ENCODE measurements around the gene ARL5A. TPM values are rescaled to one million over a fixed set of nuclear protein-coding genes. Genes with fewer than 3 reads are reported as not detected.

Gene ARL5A
- total and polyA plus RNA-seq, 2 experiments from 2014 or later: 12.5 to 22.7 TPM

GRCh38 chr2:151783133-151783520, 45.1 kb downstream of the ARL5A start:
- H3K36me3 ChIP-seq (ENCODE audit: low read depth): no peaks in the 10 kb centered on the region
- 79 to 86% methylated on average over 2 of the region's 2 CpGs for WGBS, 2 experiments (ENCODE audit: low coverage in 1 of 2, low lambda C conversion rate in 2 of 2, missing lambda C conversion rate in 2 of 2)
- H3K4me1 ChIP-seq (ENCODE audit: insufficient read depth): no peaks in the 10 kb centered on the region
- no peak overlapping the region for H3K4me3 ChIP-seq
- H2AFZ ChIP-seq: no peak overlapping the region
- in situ Hi-C loops (cut with MboI): no loop called here
- H3K9ac ChIP-seq: no peak overlapping the region
- H4K20me1 ChIP-seq (ENCODE audit: insufficient read depth): no peaks in the 10 kb centered on the region
- H3K79me2 ChIP-seq (ENCODE audit: insufficient read depth): no peaks in the 10 kb centered on the region
- H3K27me3 ChIP-seq (replicated peaks; ENCODE audit: insufficient read depth): no peaks in the 10 kb centered on the region
- no peaks in the 10 kb centered on the region for H3K9me3 ChIP-seq (ENCODE audit: low read depth)
- TF ChIP-seq EZH2 (IDR thresholded peaks at IDR 0.05; ENCODE audit: insufficient read depth, poor library complexity, severe bottlenecking) (no peak), EZH2phosphoT487 (IDR thresholded peaks at IDR 0.05; ENCODE audit: insufficient read depth, low read depth) (no peak)
- H3K4me2 ChIP-seq (ENCODE audit: unreplicated experiment): no peak overlapping the region
- H3F3A ChIP-seq (ENCODE audit: insufficient read depth): no peaks in the 10 kb centered on the region
- no peaks in the 10 kb centered on the region for H3K9me2 ChIP-seq (ENCODE audit: insufficient read depth)
- no peak overlapping the region for H3K27ac ChIP-seq
- DNase-seq: no peak

- H4K20me1 ChIP-seq (ENCODE audit: insufficient read depth): no peaks in the 10 kb centered on the region
- no peak for DNase-seq
- H2AFZ ChIP-seq: no peak overlapping the region
- no peaks in the 10 kb centered on the region for H3K79me2 ChIP-seq (ENCODE audit: insufficient read depth)
- H3K36me3 ChIP-seq (ENCODE audit: low read depth): no peaks in the 10 kb centered on the region
- H3K9me2 ChIP-seq (ENCODE audit: insufficient read depth): no peaks in the 10 kb centered on the region
- H3K4me3 ChIP-seq: no peak overlapping the region
- no peak overlapping the region for H3K27ac ChIP-seq
- TF ChIP-seq EZH2 (IDR thresholded peaks at IDR 0.05; ENCODE audit: insufficient read depth, poor library complexity, severe bottlenecking) (no peak), EZH2phosphoT487 (IDR thresholded peaks at IDR 0.05; ENCODE audit: insufficient read depth, low read depth) (no peak)
- H3K27me3 ChIP-seq (replicated peaks; ENCODE audit: insufficient read depth): no peaks in the 10 kb centered on the region
- in situ Hi-C loops (cut with MboI): no loop called here
- no peaks in the 10 kb centered on the region for H3K4me1 ChIP-seq (ENCODE audit: insufficient read depth)
- no peak overlapping the region for H3K4me2 ChIP-seq (ENCODE audit: unreplicated experiment)
- no peak overlapping the region for H3K9ac ChIP-seq
- WGBS, 2 experiments (ENCODE audit: low coverage in 1 of 2, low lambda C conversion rate in 2 of 2, missing lambda C conversion rate in 2 of 2): 94 to 96% methylated on average over 6 of the region's 6 CpGs
- H3F3A ChIP-seq (ENCODE audit: insufficient read depth): no peaks in the 10 kb centered on the region
- no peaks in the 10 kb centered on the region for H3K9me3 ChIP-seq (ENCODE audit: low read depth)
These were observed 45.7 kb downstream of the ARL5A start for GRCh38 chr2:151782378-151783132.

GRCh38 chr2:151781642-151782041, 46.6 kb downstream of the ARL5A start:
- WGBS, 2 experiments (ENCODE audit: low coverage in 1 of 2, low lambda C conversion rate in 2 of 2, missing lambda C conversion rate in 2 of 2): 97 to 99% methylated on average over 4 of the region's 4 CpGs
- H3K4me1 ChIP-seq (ENCODE audit: insufficient read depth): no peaks in the 10 kb centered on the region

GRCh38 chr2:151780938-151781337, 47.3 kb downstream of the ARL5A start:
- Histone ChIP-seq H3F3A (ENCODE audit: insufficient read depth) (no peaks in the 10 kb centered on the region), H2AFZ (no peak overlapping the region), H3K79me2 (ENCODE audit: insufficient read depth) (no peaks in the 10 kb centered on the region), H4K20me1 (ENCODE audit: insufficient read depth) (no peaks in the 10 kb centered on the region), H3K4me1 (ENCODE audit: insufficient read depth) (no peaks in the 10 kb centered on the region), H3K4me2 (ENCODE audit: unreplicated experiment) (no peak overlapping the region), H3K9ac (no peak overlapping the region), H3K36me3 (ENCODE audit: low read depth) (no peaks in the 10 kb centered on the region), H3K4me3 (no peak overlapping the region), H3K9me3 (ENCODE audit: low read depth) (no peaks in the 10 kb centered on the region), H3K27ac (no peak overlapping the region), H3K9me2 (ENCODE audit: insufficient read depth) (no peaks in the 10 kb centered on the region), H3K27me3 (replicated peaks; ENCODE audit: insufficient read depth) (no peaks in the 10 kb centered on the region)
- no peak for DNase-seq
- in situ Hi-C loops (cut with MboI): no loop called here
- TF ChIP-seq EZH2phosphoT487 (IDR thresholded peaks at IDR 0.05; ENCODE audit: insufficient read depth, low read depth) (no peak), EZH2 (IDR thresholded peaks at IDR 0.05; ENCODE audit: insufficient read depth, poor library complexity, severe bottlenecking) (no peak)

More at GRCh38 chr2:151781642-151782041, 46.6 kb downstream of the ARL5A start:
- Histone ChIP-seq H3K9ac (no peak overlapping the region), H2AFZ (no peak overlapping the region), H3K79me2 (ENCODE audit: insufficient read depth) (no peaks in the 10 kb centered on the region), H4K20me1 (ENCODE audit: insufficient read depth) (no peaks in the 10 kb centered on the region), H3K27ac (no peak overlapping the region), H3K4me2 (ENCODE audit: unreplicated experiment) (no peak overlapping the region), H3K4me3 (no peak overlapping the region), H3K36me3 (ENCODE audit: low read depth) (no peaks in the 10 kb centered on the region), H3F3A (ENCODE audit: insufficient read depth) (no peaks in the 10 kb centered on the region), H3K27me3 (replicated peaks; ENCODE audit: insufficient read depth) (no peaks in the 10 kb centered on the region), H3K9me3 (ENCODE audit: low read depth) (no peaks in the 10 kb centered on the region), H3K9me2 (ENCODE audit: insufficient read depth) (no peaks in the 10 kb centered on the region)
- no peak for DNase-seq
- TF ChIP-seq EZH2 (IDR thresholded peaks at IDR 0.05; ENCODE audit: insufficient read depth, poor library complexity, severe bottlenecking): no peak
- TF ChIP-seq EZH2phosphoT487 (IDR thresholded peaks at IDR 0.05; ENCODE audit: insufficient read depth, low read depth): no peak
- in situ Hi-C loops (cut with MboI): no loop called here
